Lower leg skin (tissue), 4 donors: ENCODE results near the gene GARIN5B. TPM values are rescaled to one million over a fixed set of nuclear protein-coding genes. Genes with fewer than 3 reads are reported as not detected.

Experiments used
- DNase-seq, 2 donors: peaks; one replicate each; pipeline ENCODE4 v3.0.0-alpha.2; 2019; ENCODE audit warnings: low spot score in 2 of 2
- H3K4me3 ChIP-seq: fragments of 200-600 bp; sonication (generic); 2 replicates; pipeline ENCODE4 v1.5.1; 2017; ENCODE audit warnings: mild to moderate bottlenecking, low read depth; ENCODE audit not compliant: poor library complexity, severe bottlenecking
- CTCF ChIP-seq, 3 donors: fragments of 450-650 bp; IDR thresholded peaks; one replicate each; pipeline ENCODE4 v1.5.1; 2016; ENCODE audit warnings: antibody characterized with exemption in 3 of 3, mild to moderate bottlenecking in 3 of 3, moderate library complexity in 2 of 3
- POLR2A ChIP-seq, 2 donors: fragments of 450-650 bp; IDR thresholded peaks; one replicate each; pipeline ENCODE4 v1.6.1; 2016 to 2017; ENCODE audit warnings: antibody characterized with exemption in 2 of 2, mild to moderate bottlenecking in 1 of 2, moderate library complexity in 1 of 2
- WGBS, 2 donors: methylation state at CpG; one replicate each; pipeline ENCODE4 v1.1.5; 2018; 5-methylcytosine and 5-hydroxymethylcytosine counted together
- intact Hi-C: fragments of 100-400 bp; cut with DNase I; formaldehyde crosslinking; loops from one replicate; pipeline ENCODE4 v1.15.0; 2023; ENCODE audit warnings: low total_unique reads
- total RNA-seq, 4 donors: library from RNA; depleted of rRNA; stranded (reverse); fragments of >200 nt; gene quantifications; one replicate each; pipeline ENCODE4 v1.1.0, GENCODE V29; 2016

Gene GARIN5B
- total RNA-seq, 4 donors from 2014 or later = not detected

GRCh38 chr19:55350620-55351315, 12.3 kb downstream of the GARIN5B start:
- intact Hi-C loops = no loop called here
- TF ChIP-seq CTCF (IDR thresholded peaks at IDR 0.05) (no peak), POLR2A (IDR thresholded peaks at IDR 0.05) (no peak)
- 67 to 71% methylated on average over 11 of the region's 11 CpGs for WGBS, 2 donors
- H3K4me3 ChIP-seq = no peak overlapping the region
- no peak for DNase-seq

- no peak overlapping the region for H3K4me3 ChIP-seq
- no peak for DNase-seq
- intact Hi-C loops = no loop called here
- 77 to 78% methylated on average over 22 of the region's 22 CpGs for WGBS, 2 donors
- TF ChIP-seq POLR2A (IDR thresholded peaks at IDR 0.05) (no peak), CTCF (IDR thresholded peaks at IDR 0.05) (no peak)
These were observed 14.6 kb downstream of the GARIN5B start for GRCh38 chr19:55348317-55349034.

GRCh38 chr19:55347442-55348009, 15.5 kb downstream of the GARIN5B start:
- WGBS, 2 donors = 87 to 89% methylated on average over 4 to 10 of the region's 10 CpGs
- DNase-seq = no peak
- H3K4me3 ChIP-seq = no peak overlapping the region
- TF ChIP-seq CTCF (IDR thresholded peaks at IDR 0.05) (no peak), POLR2A (IDR thresholded peaks at IDR 0.05) (no peak)
- intact Hi-C loops = no loop called here

GRCh38 chr19:55346725-55347441, 16.2 kb downstream of the GARIN5B start:
- no peak overlapping the region for H3K4me3 ChIP-seq
- DNase-seq = no peak
- no peak for TF ChIP-seq POLR2A (IDR thresholded peaks at IDR 0.05)
- no peak for TF ChIP-seq CTCF (IDR thresholded peaks at IDR 0.05)
- 75 to 85% methylated on average over 37 to 39 of the region's 41 CpGs for WGBS, 2 donors
- intact Hi-C loops = no loop called here

GRCh38 chr19:55345818-55346724, 17.0 kb downstream of the GARIN5B start:
- 74 to 81% methylated on average over 43 of the region's 43 CpGs for WGBS, 2 donors
- no peak for DNase-seq
- intact Hi-C loops = no loop called here
- TF ChIP-seq POLR2A (IDR thresholded peaks at IDR 0.05) = no peak
- no peak for TF ChIP-seq CTCF (IDR thresholded peaks at IDR 0.05)
- no peak overlapping the region for H3K4me3 ChIP-seq
